ENCODE results near the gene ZP3. TPM values are rescaled to one million over a fixed set of nuclear protein-coding genes. Genes with fewer than 3 reads are reported as not detected.
A peak's percentile ranks its signal among the peaks of the same experiment; 100 is the strongest.

Gene ZP3
- total and polyA plus RNA-seq, 2 of the 13 experiments (the other 11 are each of a cell fraction or from before 2014, with no cell fraction given) = not detected

DNA sequence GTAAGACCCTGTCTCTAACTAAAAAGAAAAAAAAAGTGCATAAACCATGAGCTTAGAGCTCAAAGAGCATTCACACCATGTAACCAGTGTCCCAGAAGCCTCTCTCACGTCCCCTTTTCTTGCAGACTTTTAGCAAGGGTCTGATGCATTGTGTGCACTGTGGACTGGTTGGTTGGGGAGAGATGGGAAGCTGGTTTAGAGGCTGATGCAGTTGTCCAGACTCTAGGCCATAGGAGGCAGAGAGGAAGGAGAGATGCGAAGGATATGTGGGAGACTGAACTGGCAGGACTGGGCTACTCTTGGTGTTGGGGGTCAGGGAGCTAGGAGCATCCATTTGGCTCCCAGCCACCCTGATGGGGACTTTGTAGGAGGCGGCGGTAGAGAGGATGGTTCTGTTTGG lies 17.0 kb upstream of the ZP3 start (continued):
- TF ChIP-seq ZNF512 (CRISPR knock-in tag; IDR thresholded peaks at IDR 0.05) = no peak
- TF ChIP-seq, protein P1, sequence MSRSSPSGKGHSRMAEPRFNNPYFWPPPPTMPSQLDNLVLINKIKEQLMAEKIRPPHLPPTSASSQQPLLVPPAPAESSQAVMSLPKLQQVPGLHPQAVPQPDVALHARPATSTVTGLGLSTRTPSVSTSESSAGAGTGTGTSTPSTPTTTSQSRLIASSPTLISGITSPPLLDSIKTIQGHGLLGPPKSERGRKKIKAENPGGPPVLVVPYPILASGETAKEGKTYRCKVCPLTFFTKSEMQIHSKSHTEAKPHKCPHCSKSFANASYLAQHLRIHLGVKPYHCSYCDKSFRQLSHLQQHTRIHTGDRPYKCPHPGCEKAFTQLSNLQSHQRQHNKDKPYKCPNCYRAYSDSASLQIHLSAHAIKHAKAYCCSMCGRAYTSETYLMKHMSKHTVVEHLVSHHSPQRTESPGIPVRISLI (CRISPR knock-in tag; IDR thresholded peaks at IDR 0.05; ENCODE audit: borderline replicate concordance) = 0 out of 2 replicates have a peak, but pooled peaks have one; percentile 13
- 0 out of 2 replicates have a peak, but pooled peaks have one; percentile 40 for TF ChIP-seq ZNF230 (CRISPR knock-in tag; IDR thresholded peaks at IDR 0.05)
- TF ChIP-seq ZNF510 (CRISPR knock-in tag; IDR thresholded peaks at IDR 0.05; ENCODE audit: low read depth) = 0 out of 2 replicates have a peak, but pooled peaks have one; percentile 53

- H3K4me3 ChIP-seq (replicated peaks in 1 of 3; ENCODE audit: insufficient read depth in 1 of 3, low read depth in 2 of 3, low read length in 3 of 3) = peak overlapping the region; percentile 62 to 77 (median 64)
- peak; percentile 71 for ATAC-seq
- H2AFZ ChIP-seq (ENCODE audit: low read length) = no peak overlapping the region
- H3K79me2 ChIP-seq (ENCODE audit: insufficient read depth, low read length) = peaks cover 6% of the 10 kb centered on the region
- H4K20me1 ChIP-seq (ENCODE audit: insufficient read depth, low read length) = no peaks in the 10 kb centered on the region
- peak overlapping the region; percentile 81 for H3K4me2 ChIP-seq (ENCODE audit: low read depth, low read length)
- no peaks in the 10 kb centered on the region for H3K9me3 ChIP-seq (ENCODE audit: low read length)
- H3K36me3 ChIP-seq (replicated peaks in 1 of 2; ENCODE audit: control insufficient read depth in 1 of 2, insufficient read depth in 2 of 2, low read length in 2 of 2) = no peaks in the 10 kb centered on the region
- ChIA-PET CTCF (ENCODE audit: low intra/inter-chr PET ratio, low total read pairs) (no interaction called here), POLR2A (interaction anchor here (0.8 to 2.9 kb wide), 8 partner anchors 11 to 116 kb away, joined by 3 to 25 read pairs (median 7); partner anchors contain the start of gene YWHAG)
- peaks cover 52% of the 10 kb centered on the region for H3K4me1 ChIP-seq (ENCODE audit: insufficient read depth, low read length)
- BruUV-seq (replicated peaks) = TSS peak; percentile 79
- peak; percentile 79 for DNase-seq (ENCODE audit: low spot score)
- H3K27me3 ChIP-seq (ENCODE audit: control insufficient read depth in 1 of 2, insufficient read depth in 2 of 2, low read length in 2 of 2) = no peaks in the 10 kb centered on the region
- in situ Hi-C loops (cut with HindIII; ENCODE audit: extremely low pct_ligation_motif_present, low pct_unique_long_range_greater_than_20kb) = no loop called here
- peak; percentile 75 for FAIRE-seq
- H3K9ac ChIP-seq (ENCODE audit: insufficient read depth, low read depth, low read length) = peak overlapping the region; percentile 65
- intact Hi-C loops (cut with micrococcal nuclease; ENCODE audit: unreplicated experiment) = no loop called here
- peak overlapping the region; percentile 66 for H3K27ac ChIP-seq (ENCODE audit: extremely low read length, insufficient read depth, low read length)
- TF ChIP-seq, protein P2, sequence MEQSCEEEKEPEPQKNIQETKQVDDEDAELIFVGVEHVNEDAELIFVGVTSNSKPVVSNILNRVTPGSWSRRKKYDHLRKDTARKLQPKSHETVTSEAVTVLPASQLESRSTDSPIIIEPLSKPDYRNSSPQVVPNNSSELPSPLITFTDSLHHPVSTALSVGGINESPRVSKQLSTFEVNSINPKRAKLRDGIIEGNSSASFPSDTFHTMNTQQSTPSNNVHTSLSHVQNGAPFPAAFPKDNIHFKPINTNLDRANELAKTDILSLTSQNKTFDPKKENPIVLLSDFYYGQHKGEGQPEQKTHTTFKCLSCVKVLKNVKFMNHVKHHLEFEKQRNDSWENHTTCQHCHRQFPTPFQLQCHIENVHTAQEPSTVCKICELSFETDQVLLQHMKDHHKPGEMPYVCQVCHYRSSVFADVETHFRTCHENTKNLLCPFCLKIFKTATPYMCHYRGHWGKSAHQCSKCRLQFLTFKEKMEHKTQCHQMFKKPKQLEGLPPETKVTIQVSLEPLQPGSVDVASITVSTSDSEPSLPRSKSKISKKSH (CRISPR knock-in tag; IDR thresholded peaks at IDR 0.05; ENCODE audit: borderline replicate concordance) = 0 out of 2 replicates have a peak, but pooled peaks have one; percentile 14
- TF ChIP-seq ZNF574 (CRISPR knock-in tag; IDR thresholded peaks at IDR 0.05) = no peak
- peak; percentile 33; the same call in 1 of the 2 replicates for TF ChIP-seq CEBPB (IDR thresholded peaks at IDR 0.05; ENCODE audit: borderline replicate concordance, low read depth, low read length)
- peak in 1 of 2 experiments; percentile 85; a peak in 2 of 4 replicates for TF ChIP-seq EP300 (IDR thresholded peaks at IDR 0.05; ENCODE audit: low read depth in 2 of 2, low read length in 2 of 2)
- no peak for TF ChIP-seq EP300 (CRISPR knock-in tag; IDR thresholded peaks at IDR 0.05; ENCODE audit: borderline replicate concordance)
- TF ChIP-seq ZBTB20 (CRISPR knock-in tag; IDR thresholded peaks at IDR 0.05; ENCODE audit: borderline replicate concordance, low read depth) = no peak
- no peak for TF ChIP-seq SIX4 (CRISPR knock-in tag; IDR thresholded peaks at IDR 0.05)
- TF ChIP-seq POLR2A (IDR thresholded peaks at IDR 0.05; ENCODE audit: insufficient read depth in 1 of 2, low read depth in 2 of 2, low read length in 2 of 2) = peak in 1 of 2 experiments; percentile 50; a peak in 2 of 4 replicates
- no peak for TF ChIP-seq SYNCRIP (IDR thresholded peaks at IDR 0.05; ENCODE audit: insufficient read depth, low read depth, low read length)
- TF ChIP-seq PPARG (CRISPR knock-in tag; conservative IDR thresholded peaks at IDR 0.05) = 0 out of 2 replicates have a peak, but pooled peaks have one; percentile 49
- no peak for TF ChIP-seq SOX6 (IDR thresholded peaks at IDR 0.05)
- TF ChIP-seq SOX6 (CRISPR knock-in tag; IDR thresholded peaks at IDR 0.05) = peak; percentile 94
Measured at GRCh38 chr7:76408121-76408560, 16.6 kb upstream of the ZP3 start.
